ENCODE measurements around the gene ERH. TPM values are rescaled to one million over a fixed set of nuclear protein-coding genes. Genes with fewer than 3 reads are reported as not detected.

The ERH gene
- polyA plus RNA-seq, 3 donors, result 63.6 to 67.0 (median 64.3) TPM

GRCh38 chr14:69357544-69358200 lies 40.4 kb downstream of the ERH start:
- intact Hi-C loops (cut with micrococcal nuclease), result no loop called here
- no peak overlapping the region for H3K4me3 Mint-ChIP-seq
- H3K4me3 ChIP-seq (replicated peaks in 1 of 3; ENCODE audit: low read depth in 2 of 3, low read length in 3 of 3), result no peak overlapping the region

DNA sequence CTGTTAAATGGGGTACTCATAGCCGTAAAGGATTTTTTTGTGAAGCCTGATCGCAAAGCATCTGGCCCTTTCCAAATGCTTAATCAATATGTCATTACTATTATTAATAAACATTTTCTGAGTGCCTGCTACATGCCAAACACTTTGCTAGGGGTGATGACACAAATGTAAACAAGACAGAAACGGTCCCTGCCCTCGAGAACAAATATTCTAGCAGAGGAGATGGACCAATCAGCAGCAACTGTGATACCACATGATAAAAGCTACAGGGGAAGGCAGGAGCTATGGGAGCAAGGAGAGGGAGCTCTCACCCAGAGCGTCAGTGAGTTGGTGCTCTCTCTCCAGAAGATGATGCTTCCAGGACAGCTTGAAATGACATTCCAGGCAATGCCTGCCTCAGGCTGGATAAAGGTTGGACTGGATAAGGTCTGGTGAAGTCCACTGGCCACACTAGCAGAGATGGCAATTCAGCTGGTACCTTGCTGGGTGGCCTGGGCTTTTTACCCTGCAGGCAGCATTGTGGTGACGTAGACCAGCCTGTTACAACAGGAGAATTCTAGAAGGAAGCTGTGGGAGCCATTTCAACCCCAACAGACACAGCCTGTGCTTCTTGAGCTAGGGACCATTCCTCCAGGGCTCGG lies 41.1 kb downstream of the ERH start:
- no peak for DNase-seq
- H3K4me1 Mint-ChIP-seq, result peaks cover 8% of the 10 kb centered on the region
- Histone ChIP-seq H3K79me2 (ENCODE audit: insufficient read depth, low read length) (no peaks in the 10 kb centered on the region), H3K4me1 (ENCODE audit: control insufficient read depth in 1 of 2, insufficient read depth in 2 of 2, low read length in 2 of 2) (peaks cover 0 to 2% of the 10 kb centered on the region in 2 donors), H3K9me3 (replicated peaks in 1 of 2; ENCODE audit: control insufficient read depth in 1 of 2, insufficient read depth in 1 of 2, low read length in 2 of 2) (no peaks in the 10 kb centered on the region), H2AFZ (ENCODE audit: insufficient read depth, low read depth, low read length, poor library complexity, severe bottlenecking) (no peak overlapping the region), H3K4me2 (replicated peaks; ENCODE audit: extremely low read depth, low read length, poor library complexity, severe bottlenecking) (no peak overlapping the region), H4K20me1 (ENCODE audit: insufficient read depth, low read length) (no peaks in the 10 kb centered on the region), H3K27ac (ENCODE audit: low read depth in 1 of 2, low read length in 2 of 2) (no peak overlapping the region), H3K9ac (ENCODE audit: insufficient read depth, low read length, poor library complexity, severe bottlenecking) (no peak overlapping the region), H3K4me3 (replicated peaks in 1 of 3; ENCODE audit: low read depth in 2 of 3, low read length in 3 of 3) (no peak overlapping the region), H3K36me3 (replicated peaks in 1 of 2; ENCODE audit: control insufficient read depth in 1 of 2, insufficient read depth in 2 of 2, low read length in 2 of 2) (no peaks in the 10 kb centered on the region), H3K27me3 (ENCODE audit: control insufficient read depth in 2 of 2, insufficient read depth in 2 of 2, low read length in 2 of 2) (no peaks in the 10 kb centered on the region)
- H3K36me3 Mint-ChIP-seq, result no peaks in the 10 kb centered on the region
- no peak overlapping the region for H3K27ac Mint-ChIP-seq
- H3K4me3 Mint-ChIP-seq, result no peak overlapping the region
- H3K9me3 Mint-ChIP-seq, result no peaks in the 10 kb centered on the region
- 97% methylated on average over 3 of the region's 7 CpGs for WGBS (ENCODE audit: insufficient coverage)
- TF ChIP-seq, protein P1, sequence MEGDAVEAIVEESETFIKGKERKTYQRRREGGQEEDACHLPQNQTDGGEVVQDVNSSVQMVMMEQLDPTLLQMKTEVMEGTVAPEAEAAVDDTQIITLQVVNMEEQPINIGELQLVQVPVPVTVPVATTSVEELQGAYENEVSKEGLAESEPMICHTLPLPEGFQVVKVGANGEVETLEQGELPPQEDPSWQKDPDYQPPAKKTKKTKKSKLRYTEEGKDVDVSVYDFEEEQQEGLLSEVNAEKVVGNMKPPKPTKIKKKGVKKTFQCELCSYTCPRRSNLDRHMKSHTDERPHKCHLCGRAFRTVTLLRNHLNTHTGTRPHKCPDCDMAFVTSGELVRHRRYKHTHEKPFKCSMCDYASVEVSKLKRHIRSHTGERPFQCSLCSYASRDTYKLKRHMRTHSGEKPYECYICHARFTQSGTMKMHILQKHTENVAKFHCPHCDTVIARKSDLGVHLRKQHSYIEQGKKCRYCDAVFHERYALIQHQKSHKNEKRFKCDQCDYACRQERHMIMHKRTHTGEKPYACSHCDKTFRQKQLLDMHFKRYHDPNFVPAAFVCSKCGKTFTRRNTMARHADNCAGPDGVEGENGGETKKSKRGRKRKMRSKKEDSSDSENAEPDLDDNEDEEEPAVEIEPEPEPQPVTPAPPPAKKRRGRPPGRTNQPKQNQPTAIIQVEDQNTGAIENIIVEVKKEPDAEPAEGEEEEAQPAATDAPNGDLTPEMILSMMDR (IDR thresholded peaks at IDR 0.05), result no peak
- peaks cover 5 to 16% (median 6%) of the 10 kb centered on the region in 3 donors for H3K27me3 Mint-ChIP-seq (ENCODE audit: low read depth in 3 of 3)
- intact Hi-C loops (cut with micrococcal nuclease), result no loop called here

More at GRCh38 chr14:69357544-69358200, 40.4 kb downstream of the ERH start:
- Histone ChIP-seq H3K4me2 (replicated peaks; ENCODE audit: extremely low read depth, low read length, poor library complexity, severe bottlenecking) (no peak overlapping the region), H3K4me1 (ENCODE audit: control insufficient read depth in 1 of 2, insufficient read depth in 2 of 2, low read length in 2 of 2) (no peaks in the 10 kb centered on the region), H3K36me3 (replicated peaks in 1 of 2; ENCODE audit: control insufficient read depth in 1 of 2, insufficient read depth in 2 of 2, low read length in 2 of 2) (no peaks in the 10 kb centered on the region), H2AFZ (ENCODE audit: insufficient read depth, low read depth, low read length, poor library complexity, severe bottlenecking) (no peak overlapping the region), H3K27ac (ENCODE audit: low read depth in 1 of 2, low read length in 2 of 2) (no peak overlapping the region), H3K79me2 (ENCODE audit: insufficient read depth, low read length) (no peaks in the 10 kb centered on the region), H3K9ac (ENCODE audit: insufficient read depth, low read length, poor library complexity, severe bottlenecking) (peak overlapping the region; percentile 15), H4K20me1 (ENCODE audit: insufficient read depth, low read length) (no peaks in the 10 kb centered on the region), H3K9me3 (replicated peaks in 1 of 2; ENCODE audit: control insufficient read depth in 1 of 2, insufficient read depth in 1 of 2, low read length in 2 of 2) (no peaks in the 10 kb centered on the region), H3K27me3 (ENCODE audit: control insufficient read depth in 2 of 2, insufficient read depth in 2 of 2, low read length in 2 of 2) (no peaks in the 10 kb centered on the region)
- Mint-ChIP-seq H3K4me1 (peaks cover 6% of the 10 kb centered on the region), H3K27ac (no peak overlapping the region), H3K27me3 (ENCODE audit: low read depth in 3 of 3) (peaks cover 5 to 11% (median 6%) of the 10 kb centered on the region in 3 donors), H3K36me3 (no peaks in the 10 kb centered on the region), H3K9me3 (no peaks in the 10 kb centered on the region)
- no peak for DNase-seq
- WGBS (ENCODE audit: insufficient coverage), result 93% methylated on average over 3 of the region's 7 CpGs
- TF ChIP-seq, protein P1 (IDR thresholded peaks at IDR 0.05), result no peak
